LNCaP clone FGC (cell line): ENCODE results near the gene DNAJC18.

Experiments
- DNase-seq: peaks from one replicate; pipeline ENCODE4 v3.0.0-alpha.2; 2011; ENCODE audit warnings: low read depth
- H3K4me3 ChIP-seq: 2 replicates; pipeline ENCODE4 v1.5.1; 2011; ENCODE audit warnings: mild to moderate bottlenecking, low read depth, low read length, control low read depth
- CTCF ChIP-seq: IDR thresholded peaks from 2 replicates; pipeline ENCODE4 v1.5.1; 2012; ENCODE audit warnings: mild to moderate bottlenecking; ENCODE audit not compliant: control insufficient read depth, insufficient read depth; ENCODE audit errors: extremely low read depth

The DNAJC18 gene

GRCh38 chr5:139384591-139385051 lies 54.7 kb downstream of the DNAJC18 start:
- TF ChIP-seq CTCF = no peak
- no peak for DNase-seq
- H3K4me3 ChIP-seq = 0 out of 2 replicates have a peak overlapping the region, but pooled peaks have one; percentile 22

- TF ChIP-seq CTCF = no peak
- no peak for DNase-seq
- 0 out of 2 replicates have a peak overlapping the region, but pooled peaks have one; percentile 22 for H3K4me3 ChIP-seq
These were observed 55.2 kb downstream of the DNAJC18 start for GRCh38 chr5:139383993-139384590.

- H3K4me3 ChIP-seq = 0 out of 2 replicates have a peak within 1 kb of the TSS, but pooled peaks have one; percentile 22
- no peak for DNase-seq
- TF ChIP-seq CTCF = no peak
These were observed 55.9 kb downstream of the DNAJC18 start, which contains the start of gene SLC23A1 for GRCh38 chr5:139383275-139383992. TSS of gene SLC23A1 (minus strand) at chr5:139383297. CDS start at chr5:139383253, 44 bp downstream.

GRCh38 chr5:139382807-139383206 lies 56.5 kb downstream of the DNAJC18 start:
- DNase-seq = no peak
- H3K4me3 ChIP-seq = no peak overlapping the region
- TF ChIP-seq CTCF = no peak

- no peak for DNase-seq
- H3K4me3 ChIP-seq = no peak overlapping the region
- no peak for TF ChIP-seq CTCF
These were observed 57.2 kb downstream of the DNAJC18 start for GRCh38 chr5:139381837-139382761.

GRCh38 chr5:139379626-139380449 lies 59.5 kb downstream of the DNAJC18 start:
- no peak for DNase-seq
- no peak for TF ChIP-seq CTCF
- H3K4me3 ChIP-seq = no peak overlapping the region
